Fibroblast of mammary gland (primary cell): ENCODE measurements around the gene LPP.
A peak's percentile ranks its signal among the peaks of the same experiment; 100 is the strongest.
"Not testable (repeated sequence)": the region's sequence is repeated elsewhere in the genome, so short reads cannot be mapped to it uniquely, and the experiment has no call there.

Experiments
- DNase-seq: peaks from one replicate; pipeline ENCODE4 v3.0.0-alpha.2; 2010; ENCODE audit warnings: low read depth
- H3K4me3 ChIP-seq: 2 replicates; pipeline ENCODE4 v1.5.1; 2011; ENCODE audit warnings: low read depth, mild to moderate bottlenecking, low read length, moderate library complexity; ENCODE audit not compliant: control insufficient read depth
- TF ChIP-seq, protein P1 (sequence below): conservative IDR thresholded peaks from 2 replicates; pipeline ENCODE4 v1.5.1; 2011; ENCODE audit warnings: low read depth, low read length, inconsistent platforms; ENCODE audit not compliant: control insufficient read depth, insufficient read depth

Gene LPP

DNA sequence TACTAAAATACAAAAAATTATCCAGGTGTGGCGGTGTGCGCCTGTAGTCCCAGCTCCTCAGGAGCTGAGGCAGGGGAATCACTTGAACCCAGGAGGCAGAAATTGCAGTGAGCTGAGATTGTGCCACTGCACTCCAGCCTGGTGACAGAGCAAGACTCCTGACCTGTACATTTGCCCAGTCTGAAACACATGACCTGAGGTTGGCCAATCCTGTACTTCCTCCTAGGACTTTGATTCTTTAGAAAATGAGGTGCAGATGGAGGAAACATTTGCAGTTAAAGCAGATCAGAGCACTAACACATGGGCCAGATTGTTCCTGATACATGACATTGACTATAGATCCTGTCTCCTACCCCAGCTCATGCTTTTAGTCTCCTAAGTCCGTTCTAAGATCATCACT lies 28.9 kb upstream of the LPP start:
- no peak for DNase-seq
- no peak overlapping the region for H3K4me3 ChIP-seq
- TF ChIP-seq, protein P1, sequence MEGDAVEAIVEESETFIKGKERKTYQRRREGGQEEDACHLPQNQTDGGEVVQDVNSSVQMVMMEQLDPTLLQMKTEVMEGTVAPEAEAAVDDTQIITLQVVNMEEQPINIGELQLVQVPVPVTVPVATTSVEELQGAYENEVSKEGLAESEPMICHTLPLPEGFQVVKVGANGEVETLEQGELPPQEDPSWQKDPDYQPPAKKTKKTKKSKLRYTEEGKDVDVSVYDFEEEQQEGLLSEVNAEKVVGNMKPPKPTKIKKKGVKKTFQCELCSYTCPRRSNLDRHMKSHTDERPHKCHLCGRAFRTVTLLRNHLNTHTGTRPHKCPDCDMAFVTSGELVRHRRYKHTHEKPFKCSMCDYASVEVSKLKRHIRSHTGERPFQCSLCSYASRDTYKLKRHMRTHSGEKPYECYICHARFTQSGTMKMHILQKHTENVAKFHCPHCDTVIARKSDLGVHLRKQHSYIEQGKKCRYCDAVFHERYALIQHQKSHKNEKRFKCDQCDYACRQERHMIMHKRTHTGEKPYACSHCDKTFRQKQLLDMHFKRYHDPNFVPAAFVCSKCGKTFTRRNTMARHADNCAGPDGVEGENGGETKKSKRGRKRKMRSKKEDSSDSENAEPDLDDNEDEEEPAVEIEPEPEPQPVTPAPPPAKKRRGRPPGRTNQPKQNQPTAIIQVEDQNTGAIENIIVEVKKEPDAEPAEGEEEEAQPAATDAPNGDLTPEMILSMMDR, result no peak

DNA sequence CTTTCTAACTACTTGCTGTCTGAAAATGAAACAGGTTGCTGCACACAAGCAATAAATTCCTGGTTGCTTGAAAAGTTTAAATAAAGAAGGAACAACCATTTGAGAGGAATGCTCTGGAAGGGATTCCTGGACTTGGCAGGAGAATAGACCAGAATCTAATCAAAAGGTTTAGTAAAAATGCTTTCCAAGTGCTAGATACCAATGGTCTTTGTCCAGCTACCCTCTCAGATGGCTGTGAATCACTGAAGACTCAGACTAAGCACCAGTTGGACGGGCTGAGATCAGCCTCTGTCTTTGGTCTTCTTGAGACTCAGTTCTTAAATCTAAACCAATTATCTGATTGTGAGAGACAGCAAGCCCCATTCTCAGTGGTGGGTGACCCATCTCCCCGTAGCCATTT lies 27.7 kb upstream of the LPP start:
- TF ChIP-seq, protein P1, result no peak
- no peak overlapping the region for H3K4me3 ChIP-seq
- peak; percentile 42 for DNase-seq

DNA sequence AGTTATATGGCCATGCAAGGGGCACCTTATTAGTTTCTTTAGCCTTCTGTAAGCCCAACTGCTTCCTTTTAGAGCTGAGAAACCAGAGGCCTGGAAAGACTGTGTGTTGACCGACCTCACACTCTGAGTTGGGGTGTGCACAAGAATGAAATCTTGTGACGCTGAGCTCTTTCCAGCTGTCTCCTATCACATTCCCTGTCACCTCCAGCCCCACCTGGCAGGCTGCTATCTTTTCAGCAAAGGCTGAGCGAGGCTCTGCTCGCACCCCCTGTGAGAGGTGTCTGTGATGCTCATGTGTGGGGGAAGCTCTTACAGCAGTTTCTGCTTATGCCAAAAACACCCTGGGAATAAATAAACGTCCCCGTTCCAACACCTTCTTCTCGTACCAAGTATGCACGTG lies 27.0 kb upstream of the LPP start:
- H3K4me3 ChIP-seq, result no peak overlapping the region
- no peak for DNase-seq
- TF ChIP-seq, protein P1, result no peak

DNA sequence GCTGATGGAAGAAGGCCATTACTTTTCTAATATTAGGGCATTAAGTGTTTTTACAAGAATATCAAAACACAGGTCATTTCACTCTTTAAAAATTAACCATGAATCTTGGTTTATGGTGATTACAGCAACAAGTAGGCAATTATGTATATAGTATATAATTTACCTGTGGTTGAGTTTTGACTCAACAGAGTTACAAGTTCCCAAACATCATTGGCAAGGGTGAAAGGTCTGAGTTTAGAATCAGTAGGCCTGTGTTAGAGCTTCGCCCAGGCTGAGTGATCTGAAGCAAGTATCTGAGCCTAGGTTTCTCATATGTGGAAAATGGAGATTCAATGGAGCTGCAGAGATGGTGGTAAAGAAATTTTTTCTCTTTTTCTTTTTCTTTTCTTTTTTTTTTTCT lies 25.1 kb upstream of the LPP start:
- DNase-seq, result no peak
- TF ChIP-seq, protein P1, result no peak
- no peak overlapping the region for H3K4me3 ChIP-seq

DNA sequence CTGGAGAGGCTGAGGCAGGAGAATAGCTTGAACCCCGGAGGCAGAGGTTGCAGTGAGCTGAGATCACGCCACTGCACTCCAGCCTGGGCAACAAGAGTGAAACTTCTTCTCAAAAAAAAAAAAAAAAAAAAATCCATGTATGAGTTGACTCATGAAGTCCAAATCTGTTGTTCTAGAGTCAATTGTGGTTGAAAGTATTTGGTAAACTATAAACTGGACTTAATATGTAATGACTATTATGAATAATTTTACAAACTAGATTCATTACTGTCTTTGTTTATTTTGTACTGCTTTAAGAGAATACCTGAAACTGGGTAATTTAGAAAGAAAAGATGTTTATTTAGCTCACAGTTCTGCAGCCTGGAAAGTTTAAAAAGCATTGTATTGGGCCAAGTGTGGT lies 22.9 kb upstream of the LPP start:
- peak; percentile 62 for DNase-seq
- H3K4me3 ChIP-seq, result not testable (repeated sequence)

DNA sequence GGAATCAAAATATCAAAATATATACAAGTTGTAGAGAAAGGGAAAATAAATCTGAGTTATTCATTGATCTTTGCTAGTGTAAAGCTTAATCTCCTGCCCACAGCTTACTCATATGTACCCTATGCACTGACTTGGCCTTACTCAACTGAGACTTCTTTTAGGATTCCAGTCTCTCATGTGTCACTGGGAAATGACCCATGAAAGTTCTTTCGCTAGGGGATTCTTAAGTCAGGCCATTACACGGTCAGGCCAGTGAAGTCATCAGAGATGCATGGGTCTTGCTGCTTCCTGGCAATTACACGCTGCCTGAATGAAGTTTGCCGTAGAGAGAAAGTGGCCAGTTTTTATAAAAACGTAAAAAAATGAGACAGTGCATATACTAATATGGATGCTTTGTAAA lies 20.7 kb upstream of the LPP start:
- peak; percentile 98 for DNase-seq
- TF ChIP-seq, protein P1, result no peak

DNA sequence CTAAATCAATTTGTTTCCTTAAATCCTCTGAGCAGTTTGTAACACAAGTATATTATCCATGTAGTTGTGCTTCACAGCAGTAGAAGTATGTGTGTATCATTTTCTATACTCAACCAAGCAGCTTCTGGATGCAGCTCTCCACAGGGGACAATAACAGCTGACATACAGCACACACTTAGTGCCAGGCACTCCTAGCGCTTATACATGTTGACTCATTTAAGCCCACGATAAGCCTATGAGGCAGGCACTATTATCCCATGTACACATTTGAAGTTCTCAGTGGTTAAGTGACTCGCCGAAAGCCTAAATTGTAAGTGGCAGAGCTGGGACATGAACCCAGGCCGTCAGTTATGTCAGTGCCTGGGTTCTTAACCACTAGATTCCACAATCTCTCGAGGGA lies 20.3 kb upstream of the LPP start:
- TF ChIP-seq, protein P1, result no peak
- no peak overlapping the region for H3K4me3 ChIP-seq
- DNase-seq, result peak; percentile 83

More for the DNA sequence above, 20.7 kb upstream of the LPP start:
- H3K4me3 ChIP-seq, result no peak overlapping the region
